ENCODE data around the gene ZNHIT1.
"Not testable (repeated sequence)": the region's sequence is repeated elsewhere in the genome, so short reads cannot be mapped to it uniquely, and the experiment has no call there.

ZNHIT1 gene

DNA sequence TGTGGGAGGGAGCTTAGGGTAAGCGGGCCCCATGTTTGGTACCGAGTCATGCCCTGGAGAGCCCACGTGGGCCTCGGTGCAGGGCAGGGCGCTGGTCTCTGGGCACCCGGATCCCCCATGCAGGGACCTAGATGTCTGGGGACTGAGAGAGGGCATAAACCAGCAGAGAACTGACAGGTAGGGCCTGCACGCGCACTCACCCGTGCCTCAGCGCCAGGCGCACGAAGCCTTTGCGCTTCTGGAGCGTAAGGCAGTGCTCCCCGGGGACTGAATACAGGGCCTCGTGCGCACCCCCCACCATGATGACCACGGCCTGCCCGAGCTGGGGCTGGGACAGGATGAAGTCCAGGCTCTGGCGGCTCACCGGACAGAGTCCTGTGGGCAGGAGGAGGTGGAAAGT, 20.0 kb upstream of the ZNHIT1 start:
- H3K27ac ChIP-seq (replicated peaks): no peak overlapping the region
- DNase-seq (ENCODE audit: low read depth in 1 of 2, low spot score in 1 of 2): no peak
- H3K27me3 ChIP-seq (ENCODE audit: insufficient read depth, poor library complexity, severe bottlenecking): peaks cover 21% of the 10 kb centered on the region
- no peak overlapping the region for H3K4me3 ChIP-seq (replicated peaks; ENCODE audit: insufficient read depth, low read length)
- no peak for TF ChIP-seq POLR2AphosphoS5 (IDR thresholded peaks at IDR 0.05; ENCODE audit: low read depth)

DNA sequence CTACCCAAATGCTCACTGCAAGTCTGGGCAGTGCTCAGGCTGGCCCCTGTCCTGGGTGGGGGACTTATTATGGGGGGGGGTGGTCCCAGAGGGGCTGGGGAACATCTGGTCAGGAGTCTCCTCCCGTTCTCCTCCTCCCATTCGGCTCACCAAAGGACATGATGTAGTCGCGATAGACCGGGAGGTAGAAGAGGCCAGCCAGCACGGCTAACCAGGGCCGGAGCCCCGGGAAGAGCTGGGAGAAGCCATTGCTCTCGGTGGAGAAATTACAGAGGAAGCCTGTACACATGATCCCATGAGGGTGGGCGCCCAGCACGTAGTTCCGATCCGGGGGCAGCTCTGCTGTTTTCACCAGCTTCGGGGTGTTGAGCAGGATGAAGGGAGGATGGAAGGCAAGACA, 19.5 kb upstream of the ZNHIT1 start:
- H3K27me3 ChIP-seq (ENCODE audit: insufficient read depth, poor library complexity, severe bottlenecking): peaks cover 21% of the 10 kb centered on the region
- TF ChIP-seq, protein P1, sequence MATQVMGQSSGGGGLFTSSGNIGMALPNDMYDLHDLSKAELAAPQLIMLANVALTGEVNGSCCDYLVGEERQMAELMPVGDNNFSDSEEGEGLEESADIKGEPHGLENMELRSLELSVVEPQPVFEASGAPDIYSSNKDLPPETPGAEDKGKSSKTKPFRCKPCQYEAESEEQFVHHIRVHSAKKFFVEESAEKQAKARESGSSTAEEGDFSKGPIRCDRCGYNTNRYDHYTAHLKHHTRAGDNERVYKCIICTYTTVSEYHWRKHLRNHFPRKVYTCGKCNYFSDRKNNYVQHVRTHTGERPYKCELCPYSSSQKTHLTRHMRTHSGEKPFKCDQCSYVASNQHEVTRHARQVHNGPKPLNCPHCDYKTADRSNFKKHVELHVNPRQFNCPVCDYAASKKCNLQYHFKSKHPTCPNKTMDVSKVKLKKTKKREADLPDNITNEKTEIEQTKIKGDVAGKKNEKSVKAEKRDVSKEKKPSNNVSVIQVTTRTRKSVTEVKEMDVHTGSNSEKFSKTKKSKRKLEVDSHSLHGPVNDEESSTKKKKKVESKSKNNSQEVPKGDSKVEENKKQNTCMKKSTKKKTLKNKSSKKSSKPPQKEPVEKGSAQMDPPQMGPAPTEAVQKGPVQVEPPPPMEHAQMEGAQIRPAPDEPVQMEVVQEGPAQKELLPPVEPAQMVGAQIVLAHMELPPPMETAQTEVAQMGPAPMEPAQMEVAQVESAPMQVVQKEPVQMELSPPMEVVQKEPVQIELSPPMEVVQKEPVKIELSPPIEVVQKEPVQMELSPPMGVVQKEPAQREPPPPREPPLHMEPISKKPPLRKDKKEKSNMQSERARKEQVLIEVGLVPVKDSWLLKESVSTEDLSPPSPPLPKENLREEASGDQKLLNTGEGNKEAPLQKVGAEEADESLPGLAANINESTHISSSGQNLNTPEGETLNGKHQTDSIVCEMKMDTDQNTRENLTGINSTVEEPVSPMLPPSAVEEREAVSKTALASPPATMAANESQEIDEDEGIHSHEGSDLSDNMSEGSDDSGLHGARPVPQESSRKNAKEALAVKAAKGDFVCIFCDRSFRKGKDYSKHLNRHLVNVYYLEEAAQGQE (IDR thresholded peaks at IDR 0.05; ENCODE audit: insufficient replicate concordance, low read depth): no peak
- TF ChIP-seq, protein P2, sequence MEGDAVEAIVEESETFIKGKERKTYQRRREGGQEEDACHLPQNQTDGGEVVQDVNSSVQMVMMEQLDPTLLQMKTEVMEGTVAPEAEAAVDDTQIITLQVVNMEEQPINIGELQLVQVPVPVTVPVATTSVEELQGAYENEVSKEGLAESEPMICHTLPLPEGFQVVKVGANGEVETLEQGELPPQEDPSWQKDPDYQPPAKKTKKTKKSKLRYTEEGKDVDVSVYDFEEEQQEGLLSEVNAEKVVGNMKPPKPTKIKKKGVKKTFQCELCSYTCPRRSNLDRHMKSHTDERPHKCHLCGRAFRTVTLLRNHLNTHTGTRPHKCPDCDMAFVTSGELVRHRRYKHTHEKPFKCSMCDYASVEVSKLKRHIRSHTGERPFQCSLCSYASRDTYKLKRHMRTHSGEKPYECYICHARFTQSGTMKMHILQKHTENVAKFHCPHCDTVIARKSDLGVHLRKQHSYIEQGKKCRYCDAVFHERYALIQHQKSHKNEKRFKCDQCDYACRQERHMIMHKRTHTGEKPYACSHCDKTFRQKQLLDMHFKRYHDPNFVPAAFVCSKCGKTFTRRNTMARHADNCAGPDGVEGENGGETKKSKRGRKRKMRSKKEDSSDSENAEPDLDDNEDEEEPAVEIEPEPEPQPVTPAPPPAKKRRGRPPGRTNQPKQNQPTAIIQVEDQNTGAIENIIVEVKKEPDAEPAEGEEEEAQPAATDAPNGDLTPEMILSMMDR (IDR thresholded peaks at IDR 0.05; ENCODE audit: insufficient read depth, low read length): no peak
- no peak for TF ChIP-seq POLR2AphosphoS5 (IDR thresholded peaks at IDR 0.05; ENCODE audit: low read depth)
- no peak overlapping the region for H3K27ac ChIP-seq (replicated peaks)
- DNase-seq (ENCODE audit: low read depth in 1 of 2, low spot score in 1 of 2): no peak
- H3K4me3 ChIP-seq (replicated peaks; ENCODE audit: insufficient read depth, low read length): no peak overlapping the region

DNA sequence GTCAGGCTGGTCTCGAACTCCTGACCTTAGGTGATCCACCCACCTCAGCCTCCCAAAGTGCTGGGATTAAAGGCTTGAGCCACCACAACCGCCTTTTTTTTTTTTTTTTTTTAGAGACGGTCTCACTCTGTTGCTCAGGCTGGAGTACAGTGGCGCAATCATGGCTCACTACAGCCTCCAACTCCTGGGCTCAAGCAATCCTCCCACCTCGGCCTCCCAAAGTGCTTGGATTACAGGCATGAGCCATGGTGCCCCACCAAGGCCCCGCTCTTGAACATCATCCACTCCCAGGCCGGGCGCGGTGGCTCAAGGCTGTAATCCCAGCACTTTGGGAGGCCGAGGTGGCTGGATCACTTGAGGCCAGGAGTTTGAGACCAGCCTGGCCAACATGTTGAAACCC, 18.4 kb upstream of the ZNHIT1 start:
- peaks cover 21% of the 10 kb centered on the region for H3K27me3 ChIP-seq (ENCODE audit: insufficient read depth, poor library complexity, severe bottlenecking)
- DNase-seq (ENCODE audit: low read depth in 1 of 2, low spot score in 1 of 2); H3K27ac ChIP-seq (replicated peaks); H3K4me3 ChIP-seq (replicated peaks; ENCODE audit: insufficient read depth, low read length): not testable (repeated sequence)

GRCh38 chr7:101200504-101200861, 17.5 kb upstream of the ZNHIT1 start:
- Histone ChIP-seq H3K4me3 (replicated peaks; ENCODE audit: insufficient read depth, low read length) (no peak overlapping the region), H3K27me3 (ENCODE audit: insufficient read depth, poor library complexity, severe bottlenecking) (peaks cover 21% of the 10 kb centered on the region), H3K27ac (replicated peaks) (no peak overlapping the region)
- TF ChIP-seq GABPA (IDR thresholded peaks at IDR 0.05; ENCODE audit: low read depth) (no peak), POLR2AphosphoS5 (IDR thresholded peaks at IDR 0.05; ENCODE audit: low read depth) (no peak), SPI1 (IDR thresholded peaks at IDR 0.05; ENCODE audit: borderline replicate concordance, low read depth) (no peak)
- TF ChIP-seq, protein P2 (IDR thresholded peaks at IDR 0.05; ENCODE audit: insufficient read depth, low read length): no peak
- TF ChIP-seq, protein P1 (IDR thresholded peaks at IDR 0.05; ENCODE audit: insufficient replicate concordance, low read depth): no peak
- no peak for DNase-seq (ENCODE audit: low read depth in 1 of 2, low spot score in 1 of 2)

DNA sequence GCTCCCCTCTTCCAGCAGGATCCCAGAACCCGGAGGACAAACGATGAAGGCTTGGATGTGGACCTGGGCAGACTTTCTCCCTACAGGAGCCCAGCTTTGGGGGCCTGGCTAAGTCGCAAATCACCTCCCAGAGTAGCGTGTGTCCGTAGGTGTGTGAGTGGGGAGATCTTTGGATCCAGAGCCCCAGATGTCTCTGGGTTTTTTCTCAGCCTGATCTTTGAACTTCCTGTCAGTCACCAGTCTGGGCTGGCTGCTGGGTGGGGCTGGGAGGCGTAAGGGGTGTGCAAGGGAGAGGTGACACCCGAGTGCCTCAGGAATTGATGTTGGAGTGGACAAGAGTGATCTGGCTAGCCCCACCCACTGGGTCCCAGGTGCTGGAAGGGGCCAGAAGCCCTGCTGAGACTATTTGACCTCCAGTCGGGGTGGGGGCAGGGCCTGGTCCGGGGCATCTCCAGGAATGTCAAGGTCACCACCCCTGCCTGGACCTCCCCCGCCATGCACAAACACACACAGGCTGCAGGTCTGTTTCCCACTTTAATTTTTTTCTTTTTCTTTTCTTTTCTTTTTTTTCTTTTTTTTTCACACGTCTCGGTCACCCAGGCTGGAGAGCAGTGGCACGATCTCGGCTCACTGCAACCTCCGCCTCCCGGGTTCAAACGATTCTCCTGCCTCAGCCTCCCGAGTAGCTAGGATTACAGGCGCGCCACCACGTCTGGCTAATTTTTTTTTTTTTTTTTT, 16.9 kb upstream of the ZNHIT1 start, which contains the start of gene MOGAT3:
Gene MOGAT3 (minus strand): TSS at position 175 of the 738 bp plus-strand sequence. CDS start 182 bp downstream, outside the sequence.
- Histone ChIP-seq H3K27ac (replicated peaks) (no peak within 1 kb of the TSS), H3K4me3 (replicated peaks; ENCODE audit: insufficient read depth, low read length) (no peak within 1 kb of the TSS), H3K27me3 (ENCODE audit: insufficient read depth, poor library complexity, severe bottlenecking) (peaks cover 21% of the 10 kb centered on the region)
- TF ChIP-seq POLR2AphosphoS5 (IDR thresholded peaks at IDR 0.05; ENCODE audit: low read depth): no peak
- DNase-seq (ENCODE audit: low read depth in 1 of 2, low spot score in 1 of 2): no peak
